ENCODE data around the gene SDS. TPM values are rescaled to one million over a fixed set of nuclear protein-coding genes. Genes with fewer than 3 reads are reported as not detected.

The SDS gene
- total RNA-seq (2014; rRNA removed; shearing (Covaris generic)) = not detected in 2 replicates

- peak; percentile 14 for DNase-seq (ENCODE audit: low spot score)
Measured at GRCh38 chr12:113403435-113404415, at the start of gene SDS. SDS (minus strand) TSS chr12:113403887; CDS start chr12:113399708, 4,179 bp downstream.

- no peak for DNase-seq (ENCODE audit: low spot score)
Measured at GRCh38 chr12:113453330-113453729, 49.6 kb upstream of the SDS start.

- no peak for DNase-seq (ENCODE audit: low spot score)
Measured at GRCh38 chr12:113452458-113452857, 48.8 kb upstream of the SDS start.

- no peak for DNase-seq (ENCODE audit: low spot score)
Measured at GRCh38 chr12:113449839-113450238, 46.2 kb upstream of the SDS start.

- no peak for DNase-seq (ENCODE audit: low spot score)
Measured at GRCh38 chr12:113449299-113449698, 45.6 kb upstream of the SDS start.

- DNase-seq (ENCODE audit: low spot score) = no peak
Measured at GRCh38 chr12:113448873-113449272, 45.2 kb upstream of the SDS start.

- no peak for DNase-seq (ENCODE audit: low spot score)
Measured at GRCh38 chr12:113445544-113446171, 42.0 kb upstream of the SDS start.

GRCh38 chr12:113443030-113443539, 39.4 kb upstream of the SDS start:
- DNase-seq (ENCODE audit: low spot score) = no peak

- DNase-seq (ENCODE audit: low spot score) = no peak
Measured at GRCh38 chr12:113440947-113441782, 37.5 kb upstream of the SDS start.

- DNase-seq (ENCODE audit: low spot score) = no peak
Measured at GRCh38 chr12:113440336-113440735, 36.6 kb upstream of the SDS start.

- DNase-seq (ENCODE audit: low spot score) = peak; percentile 40
Measured at GRCh38 chr12:113439606-113440030, 35.9 kb upstream of the SDS start.

- DNase-seq (ENCODE audit: low spot score) = no peak
Measured at GRCh38 chr12:113439301-113439597, 35.6 kb upstream of the SDS start.

GRCh38 chr12:113438523-113439300, 35.0 kb upstream of the SDS start:
- no peak for DNase-seq (ENCODE audit: low spot score)

- DNase-seq (ENCODE audit: low spot score) = no peak
Measured at GRCh38 chr12:113437729-113438100, 34.0 kb upstream of the SDS start.

GRCh38 chr12:113436993-113437728, 33.5 kb upstream of the SDS start:
- DNase-seq (ENCODE audit: low spot score) = no peak

GRCh38 chr12:113436586-113436985, 32.9 kb upstream of the SDS start:
- DNase-seq (ENCODE audit: low spot score) = no peak

GRCh38 chr12:113435367-113435766, 31.7 kb upstream of the SDS start:
- no peak for DNase-seq (ENCODE audit: low spot score)

GRCh38 chr12:113432986-113433385, 29.3 kb upstream of the SDS start:
- no peak for DNase-seq (ENCODE audit: low spot score)

- no peak for DNase-seq (ENCODE audit: low spot score)
Measured at GRCh38 chr12:113428482-113428881, 24.8 kb upstream of the SDS start.

- no peak for DNase-seq (ENCODE audit: low spot score)
Measured at GRCh38 chr12:113427882-113428281, 24.2 kb upstream of the SDS start.
